ENCODE measurements around the gene PACRG.

The PACRG gene

DNA sequence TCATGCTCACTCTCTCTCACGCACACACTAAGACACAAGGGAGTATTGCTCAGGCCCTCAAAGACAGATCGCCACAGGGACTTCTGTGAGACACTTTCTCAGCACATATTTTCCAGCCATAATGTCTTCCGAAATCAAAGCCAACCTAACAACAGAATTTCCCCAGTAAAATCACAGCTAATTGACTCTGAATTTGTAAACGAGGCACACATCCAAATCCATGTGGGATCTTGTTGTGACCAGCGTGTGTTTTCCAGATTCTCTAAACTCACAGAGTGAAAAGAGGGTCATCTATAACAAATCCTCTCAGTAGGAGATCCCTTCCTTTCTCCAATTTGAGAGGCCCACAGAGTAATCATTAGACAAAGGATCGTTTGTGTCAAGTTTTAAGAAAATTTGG, 280.4 kb downstream of the PACRG start:
- Histone ChIP-seq H2BK5ac (ENCODE audit: low read depth, low read length, poor library complexity, severe bottlenecking) (no peak overlapping the region), H3K4me3 (ENCODE audit: insufficient read depth in 1 of 2, low read depth in 1 of 2, low read length in 2 of 2) (no peak overlapping the region), H3K14ac (ENCODE audit: low read length in 2 of 2) (no peak overlapping the region), H3K18ac (ENCODE audit: low read depth in 1 of 2, low read length in 2 of 2) (no peak overlapping the region), H3K4ac (ENCODE audit: low read depth in 1 of 2, low read length in 2 of 2) (no peak overlapping the region), H3K9ac (ENCODE audit: low read length) (no peak overlapping the region), H3K9me3 (ENCODE audit: control insufficient read depth, low read length) (no peaks in the 10 kb centered on the region), H4K91ac (ENCODE audit: low read length) (no peak overlapping the region), H2AFZ (ENCODE audit: low read depth, low read length) (no peak overlapping the region), H2AK5ac (ENCODE audit: low read length, severe bottlenecking) (no peak overlapping the region), H2BK120ac (ENCODE audit: low read depth, low read length) (no peak overlapping the region), H2BK15ac (ENCODE audit: low read depth, poor library complexity, severe bottlenecking) (no peak overlapping the region), H4K8ac (ENCODE audit: low read length) (no peak overlapping the region), H3K36me3 (ENCODE audit: control insufficient read depth in 1 of 2, insufficient read depth in 2 of 2, low read depth in 1 of 2, low read length in 2 of 2) (no peaks in the 10 kb centered on the region), H3K79me1 (replicated peaks; ENCODE audit: low read length, poor library complexity, severe bottlenecking) (no peaks in the 10 kb centered on the region), H3K4me1 (ENCODE audit: control insufficient read depth, insufficient read depth, low read depth, low read length) (no peaks in the 10 kb centered on the region), H3K27me3 (ENCODE audit: control insufficient read depth in 1 of 2, insufficient read depth in 1 of 2, low read length in 2 of 2) (no peaks in the 10 kb centered on the region), H3K4me2 (ENCODE audit: low read length, poor library complexity, severe bottlenecking) (no peak overlapping the region), H2BK12ac (ENCODE audit: low read length in 2 of 2) (no peak overlapping the region), H3K23ac (ENCODE audit: low read length in 2 of 2) (no peak overlapping the region), H3K27ac (ENCODE audit: low read length, poor library complexity, severe bottlenecking) (no peak overlapping the region)
- 89% methylated on average over 6 of the region's 6 CpGs for WGBS
- DNase-seq, result no peak

DNA sequence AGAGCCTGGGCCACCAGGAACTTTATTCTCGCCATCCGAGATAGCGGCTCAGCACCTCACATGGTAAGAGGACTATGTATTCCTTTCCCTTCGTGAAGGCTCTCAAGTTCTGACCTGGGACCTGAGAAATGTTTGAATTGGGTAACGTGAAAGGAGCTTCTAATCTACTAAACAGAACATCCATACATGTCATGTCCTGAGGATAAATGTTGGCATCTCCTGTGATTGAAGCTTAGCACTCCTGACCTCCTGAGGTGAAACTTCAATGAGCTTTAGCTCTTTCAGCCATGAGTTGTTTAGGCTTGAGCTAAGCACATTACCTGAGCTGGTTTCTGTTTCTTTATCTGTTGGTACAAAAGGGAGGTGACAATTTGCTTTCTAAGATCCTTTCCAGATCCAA, 280.9 kb downstream of the PACRG start:
- H3K23ac ChIP-seq (ENCODE audit: low read length in 2 of 2), result no peak overlapping the region
- H2BK120ac ChIP-seq (ENCODE audit: low read depth, low read length), result no peak overlapping the region
- H3K27ac ChIP-seq (ENCODE audit: low read length, poor library complexity, severe bottlenecking), result no peak overlapping the region
- no peak overlapping the region for H3K18ac ChIP-seq (ENCODE audit: low read depth in 1 of 2, low read length in 2 of 2)
- H2BK12ac ChIP-seq (ENCODE audit: low read length in 2 of 2), result no peak overlapping the region
- H4K91ac ChIP-seq (ENCODE audit: low read length), result no peak overlapping the region
- no peaks in the 10 kb centered on the region for H3K36me3 ChIP-seq (ENCODE audit: control insufficient read depth in 1 of 2, insufficient read depth in 2 of 2, low read depth in 1 of 2, low read length in 2 of 2)
- H2BK15ac ChIP-seq (ENCODE audit: low read depth, poor library complexity, severe bottlenecking), result no peak overlapping the region
- no peak overlapping the region for H2AK5ac ChIP-seq (ENCODE audit: low read length, severe bottlenecking)
- H3K79me1 ChIP-seq (replicated peaks; ENCODE audit: low read length, poor library complexity, severe bottlenecking), result no peaks in the 10 kb centered on the region
- no peaks in the 10 kb centered on the region for H3K9me3 ChIP-seq (ENCODE audit: control insufficient read depth, low read length)
- no peak overlapping the region for H3K9ac ChIP-seq (ENCODE audit: low read length)
- no peak for DNase-seq
- H2BK5ac ChIP-seq (ENCODE audit: low read depth, low read length, poor library complexity, severe bottlenecking), result no peak overlapping the region
- H3K4me2 ChIP-seq (ENCODE audit: low read length, poor library complexity, severe bottlenecking), result no peak overlapping the region
- no peaks in the 10 kb centered on the region for H3K4me1 ChIP-seq (ENCODE audit: control insufficient read depth, insufficient read depth, low read depth, low read length)
- no peak overlapping the region for H3K14ac ChIP-seq (ENCODE audit: low read length in 2 of 2)
- H2AFZ ChIP-seq (ENCODE audit: low read depth, low read length), result no peak overlapping the region
- H3K4me3 ChIP-seq (ENCODE audit: insufficient read depth in 1 of 2, low read depth in 1 of 2, low read length in 2 of 2), result no peak overlapping the region
- H3K27me3 ChIP-seq (ENCODE audit: control insufficient read depth in 1 of 2, insufficient read depth in 1 of 2, low read length in 2 of 2), result no peaks in the 10 kb centered on the region
- no peak overlapping the region for H3K4ac ChIP-seq (ENCODE audit: low read depth in 1 of 2, low read length in 2 of 2)
- 100% methylated on average over 3 of the region's 5 CpGs for WGBS
- H4K8ac ChIP-seq (ENCODE audit: low read length), result no peak overlapping the region

DNA sequence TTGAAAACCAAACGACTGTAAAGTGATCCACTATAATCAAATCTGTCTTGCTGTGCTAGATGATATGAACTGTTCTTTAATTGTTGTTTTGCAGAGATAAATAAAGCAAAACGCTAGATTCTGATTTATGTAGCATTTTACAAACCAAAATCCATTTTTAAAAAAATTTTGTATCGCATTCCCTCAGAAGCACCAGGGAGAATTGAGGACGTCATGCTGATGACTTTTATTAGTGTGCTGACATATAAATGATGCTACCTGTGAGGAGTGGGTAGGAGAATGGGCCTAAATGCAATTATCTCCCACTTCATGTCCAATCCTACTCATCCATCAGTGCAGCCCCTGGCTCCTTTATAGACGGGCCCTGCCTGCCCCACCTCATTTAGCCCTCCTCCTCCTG, 282.4 kb downstream of the PACRG start:
- H3K9ac ChIP-seq (ENCODE audit: low read length), result no peak overlapping the region
- H2AFZ ChIP-seq (ENCODE audit: low read depth, low read length), result no peak overlapping the region
- no peak overlapping the region for H3K18ac ChIP-seq (ENCODE audit: low read depth in 1 of 2, low read length in 2 of 2)
- H2BK15ac ChIP-seq (ENCODE audit: low read depth, poor library complexity, severe bottlenecking), result no peak overlapping the region
- DNase-seq, result no peak
- 95% methylated on average over 1 of the region's 5 CpGs for WGBS
- H3K4me3 ChIP-seq (ENCODE audit: insufficient read depth in 1 of 2, low read depth in 1 of 2, low read length in 2 of 2), result no peak overlapping the region
- no peaks in the 10 kb centered on the region for H3K4me1 ChIP-seq (ENCODE audit: control insufficient read depth, insufficient read depth, low read depth, low read length)
- H3K27me3 ChIP-seq (ENCODE audit: control insufficient read depth in 1 of 2, insufficient read depth in 1 of 2, low read length in 2 of 2), result no peaks in the 10 kb centered on the region
- no peak overlapping the region for H2BK5ac ChIP-seq (ENCODE audit: low read depth, low read length, poor library complexity, severe bottlenecking)
- no peak overlapping the region for H4K8ac ChIP-seq (ENCODE audit: low read length)
- H4K91ac ChIP-seq (ENCODE audit: low read length), result no peak overlapping the region
- no peak overlapping the region for H3K23ac ChIP-seq (ENCODE audit: low read length in 2 of 2)
- H3K9me3 ChIP-seq (ENCODE audit: control insufficient read depth, low read length), result no peaks in the 10 kb centered on the region
- no peak overlapping the region for H3K4me2 ChIP-seq (ENCODE audit: low read length, poor library complexity, severe bottlenecking)
- H2AK5ac ChIP-seq (ENCODE audit: low read length, severe bottlenecking), result no peak overlapping the region
- no peak overlapping the region for H3K14ac ChIP-seq (ENCODE audit: low read length in 2 of 2)
- no peak overlapping the region for H3K4ac ChIP-seq (ENCODE audit: low read depth in 1 of 2, low read length in 2 of 2)
- H3K36me3 ChIP-seq (ENCODE audit: control insufficient read depth in 1 of 2, insufficient read depth in 2 of 2, low read depth in 1 of 2, low read length in 2 of 2), result no peaks in the 10 kb centered on the region
- H2BK12ac ChIP-seq (ENCODE audit: low read length in 2 of 2), result no peak overlapping the region
- H3K27ac ChIP-seq (ENCODE audit: low read length, poor library complexity, severe bottlenecking), result no peak overlapping the region
- no peak overlapping the region for H2BK120ac ChIP-seq (ENCODE audit: low read depth, low read length)
- H3K79me1 ChIP-seq (replicated peaks; ENCODE audit: low read length, poor library complexity, severe bottlenecking), result no peaks in the 10 kb centered on the region

DNA sequence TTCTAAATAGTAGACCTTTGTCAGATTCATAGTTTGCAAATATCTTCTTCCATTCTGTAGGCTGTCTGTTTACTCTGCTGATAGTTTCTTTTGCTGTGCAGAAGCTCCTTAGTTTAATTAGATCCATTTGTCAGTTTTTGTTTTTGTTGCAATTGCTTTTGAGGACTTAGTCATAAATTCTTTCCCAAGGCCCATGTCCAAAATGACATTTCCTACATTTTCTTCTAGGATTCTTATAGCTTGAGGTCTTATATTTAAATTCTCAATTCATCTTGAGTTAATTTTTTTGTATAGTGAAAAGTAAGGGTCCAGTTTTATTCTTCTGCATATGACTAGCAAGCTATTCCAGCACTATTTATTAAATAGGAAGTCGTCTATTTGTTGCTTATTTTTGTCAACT, 287.0 kb downstream of the PACRG start:
- no peaks in the 10 kb centered on the region for H3K79me1 ChIP-seq (replicated peaks; ENCODE audit: low read length, poor library complexity, severe bottlenecking)
- no peak overlapping the region for H2AFZ ChIP-seq (ENCODE audit: low read depth, low read length)
- H3K4ac ChIP-seq (ENCODE audit: low read depth in 1 of 2, low read length in 2 of 2), result no peak overlapping the region
- H3K9ac ChIP-seq (ENCODE audit: low read length), result no peak overlapping the region
- no peak overlapping the region for H2BK120ac ChIP-seq (ENCODE audit: low read depth, low read length)
- H4K8ac ChIP-seq (ENCODE audit: low read length), result no peak overlapping the region
- no peak overlapping the region for H3K4me2 ChIP-seq (ENCODE audit: low read length, poor library complexity, severe bottlenecking)
- no peak overlapping the region for H3K23ac ChIP-seq (ENCODE audit: low read length in 2 of 2)
- H3K9me3 ChIP-seq (ENCODE audit: control insufficient read depth, low read length), result no peaks in the 10 kb centered on the region
- no peak overlapping the region for H3K18ac ChIP-seq (ENCODE audit: low read depth in 1 of 2, low read length in 2 of 2)
- H2BK12ac ChIP-seq (ENCODE audit: low read length in 2 of 2), result no peak overlapping the region
- H2BK15ac ChIP-seq (ENCODE audit: low read depth, poor library complexity, severe bottlenecking), result no peak overlapping the region
- H2BK5ac ChIP-seq (ENCODE audit: low read depth, low read length, poor library complexity, severe bottlenecking), result no peak overlapping the region
- H4K91ac ChIP-seq (ENCODE audit: low read length), result no peak overlapping the region
- H3K27ac ChIP-seq (ENCODE audit: low read length, poor library complexity, severe bottlenecking), result no peak overlapping the region
- no peaks in the 10 kb centered on the region for H3K4me1 ChIP-seq (ENCODE audit: control insufficient read depth, insufficient read depth, low read depth, low read length)
- no peak overlapping the region for H2AK5ac ChIP-seq (ENCODE audit: low read length, severe bottlenecking)
- H3K4me3 ChIP-seq (ENCODE audit: insufficient read depth in 1 of 2, low read depth in 1 of 2, low read length in 2 of 2), result no peak overlapping the region
- no peak for DNase-seq
- H3K36me3 ChIP-seq (ENCODE audit: control insufficient read depth in 1 of 2, insufficient read depth in 2 of 2, low read depth in 1 of 2, low read length in 2 of 2), result no peaks in the 10 kb centered on the region
- no peaks in the 10 kb centered on the region for H3K27me3 ChIP-seq (ENCODE audit: control insufficient read depth in 1 of 2, insufficient read depth in 1 of 2, low read length in 2 of 2)
- no peak overlapping the region for H3K14ac ChIP-seq (ENCODE audit: low read length in 2 of 2)
- WGBS, result 75% methylated on average over 1 of the region's 1 CpG
